ENCODE measurements around the gene SMAP2. TPM values are rescaled to one million over a fixed set of nuclear protein-coding genes. Genes with fewer than 3 reads are reported as not detected.
A peak's percentile ranks its signal among the peaks of the same experiment; 100 is the strongest.

Gene SMAP2
- total RNA-seq, 2 experiments from 2014 or later: 390 to 391 TPM

DNA sequence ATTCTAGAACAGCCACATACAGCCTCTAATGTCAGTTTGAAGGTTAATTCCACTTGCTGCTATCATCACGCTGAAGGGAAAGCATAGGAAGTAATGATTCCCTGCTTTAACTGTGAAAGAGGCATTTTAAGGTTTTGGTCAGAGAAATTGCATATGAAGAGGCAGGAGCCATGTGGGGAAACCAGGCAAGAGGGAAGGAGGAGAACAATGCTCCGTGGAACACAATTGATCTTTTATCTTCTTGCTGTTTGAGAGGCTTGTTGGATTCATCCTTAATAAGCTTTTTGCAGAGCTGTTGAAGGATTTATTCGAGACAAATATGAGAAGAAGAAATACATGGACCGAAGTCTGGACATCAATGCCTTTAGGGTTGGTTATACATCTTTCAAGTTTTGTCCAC lies 35.9 kb downstream of the SMAP2 start:
- Mint-ChIP-seq H3K27me3 (ENCODE audit: low read depth) (no peaks in the 10 kb centered on the region), H3K4me3 (no peak overlapping the region), H3K27ac (peak overlapping the region; percentile 46), H3K4me1 (ENCODE audit: low read depth) (peaks cover 39% of the 10 kb centered on the region), H3K36me3 (ENCODE audit: low read depth) (peaks cover 69% of the 10 kb centered on the region), H3K9me3 (no peaks in the 10 kb centered on the region)
- intact Hi-C loops (cut with micrococcal nuclease): loop anchor here (5.0 kb wide), 1 partner anchor 37 kb away; the partner anchor contains the start of gene SMAP2
- DNase-seq: no peak
- CTCF ChIA-PET: no interaction called here

DNA sequence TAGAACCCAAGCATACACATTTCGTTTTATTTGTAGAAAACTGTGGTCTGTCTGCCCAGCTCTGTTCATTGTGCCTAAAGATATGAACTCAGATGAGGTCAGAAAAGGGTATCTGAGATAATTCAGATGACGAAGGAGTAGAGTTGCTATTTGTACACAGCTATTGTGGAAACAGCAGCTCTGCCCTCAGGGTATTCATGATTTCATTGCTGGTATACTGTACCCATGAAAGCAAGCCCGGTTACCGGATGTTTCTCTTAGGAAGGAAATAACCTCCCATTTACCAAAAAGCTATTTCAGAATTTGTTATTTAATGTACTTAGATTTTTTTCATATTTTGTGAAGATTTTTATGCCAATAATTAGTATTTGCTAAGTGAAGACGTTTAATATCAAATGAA lies 37.8 kb downstream of the SMAP2 start:
- intact Hi-C loops (cut with micrococcal nuclease): no loop called here
- H3K27me3 Mint-ChIP-seq (ENCODE audit: low read depth): no peaks in the 10 kb centered on the region
- DNase-seq: no peak
- peaks cover 77% of the 10 kb centered on the region for H3K36me3 Mint-ChIP-seq (ENCODE audit: low read depth)
- peaks cover 28% of the 10 kb centered on the region for H3K4me1 Mint-ChIP-seq (ENCODE audit: low read depth)
- no peaks in the 10 kb centered on the region for H3K9me3 Mint-ChIP-seq
- CTCF ChIA-PET: interaction anchor here (0.9 to 3.0 kb wide), 5 partner anchors 27 to 267 kb away, joined by 3 to 12 read pairs (median 6); no protein-coding TSS in a partner anchor
- H3K4me3 Mint-ChIP-seq: no peak overlapping the region
- peak overlapping the region; percentile 26 for H3K27ac Mint-ChIP-seq

DNA sequence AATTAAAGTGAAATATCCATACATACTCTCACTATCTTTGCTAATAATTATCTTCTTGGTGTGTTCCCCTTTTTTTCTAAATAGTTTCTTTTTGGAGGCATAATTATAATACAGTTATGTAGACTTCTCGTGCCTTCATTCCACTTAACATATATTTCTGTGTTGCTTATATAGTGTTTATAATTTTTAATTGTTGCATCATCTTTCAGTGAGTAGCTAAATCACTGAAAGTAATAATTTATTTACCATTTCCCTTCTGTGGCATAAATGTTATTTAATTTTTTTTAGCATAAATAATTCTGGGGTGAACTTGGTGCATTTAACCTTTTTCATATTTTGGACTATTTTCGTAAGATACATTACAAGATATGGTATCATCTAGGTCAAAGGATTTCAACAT lies 38.3 kb downstream of the SMAP2 start:
- no peaks in the 10 kb centered on the region for H3K27me3 Mint-ChIP-seq (ENCODE audit: low read depth)
- H3K36me3 Mint-ChIP-seq (ENCODE audit: low read depth): peaks cover 77% of the 10 kb centered on the region
- H3K9me3 Mint-ChIP-seq: no peaks in the 10 kb centered on the region
- H3K4me3 Mint-ChIP-seq: no peak overlapping the region
- peaks cover 25% of the 10 kb centered on the region for H3K4me1 Mint-ChIP-seq (ENCODE audit: low read depth)
- intact Hi-C loops (cut with micrococcal nuclease): no loop called here
- no peak overlapping the region for H3K27ac Mint-ChIP-seq
- CTCF ChIA-PET: interaction anchor here (0.9 to 3.0 kb wide), 4 partner anchors 26 to 268 kb away, joined by 3 to 12 read pairs (median 6); no protein-coding TSS in a partner anchor
- DNase-seq: no peak

DNA sequence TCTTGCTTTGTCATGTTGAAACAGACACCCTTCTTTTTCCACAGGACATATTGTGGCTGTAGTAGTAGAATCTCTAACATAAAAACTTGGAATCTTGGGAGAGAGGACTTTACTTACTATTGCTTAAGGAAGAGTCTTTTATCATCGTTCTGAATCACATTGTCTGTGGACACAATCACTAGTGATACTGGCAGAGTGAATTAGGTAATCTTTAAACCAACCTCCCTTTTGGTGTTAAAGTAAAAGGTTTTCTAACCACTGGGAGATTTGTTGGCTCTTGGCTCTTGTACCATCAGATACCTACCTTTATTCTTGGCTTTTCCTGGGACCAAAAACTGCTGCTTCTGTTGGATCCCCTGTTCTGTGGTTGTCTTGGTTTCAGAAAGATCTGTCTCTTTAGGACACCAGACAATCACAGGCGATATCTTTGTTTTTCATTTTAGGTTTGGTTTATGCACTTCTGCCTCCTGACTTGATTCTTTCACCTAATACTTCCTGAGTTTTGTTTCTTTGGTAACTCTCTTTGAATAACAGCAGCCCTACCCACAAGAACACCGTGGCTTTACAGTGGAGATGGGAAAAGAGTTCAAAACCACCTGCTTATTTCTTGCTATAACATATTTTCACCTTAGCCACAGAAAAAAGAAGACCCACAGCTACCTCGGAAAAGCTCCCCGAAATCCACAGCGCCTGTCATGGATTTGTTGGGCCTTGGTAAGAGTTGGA lies 40.2 kb downstream of the SMAP2 start:
- Mint-ChIP-seq H3K9me3 (no peaks in the 10 kb centered on the region), H3K27me3 (ENCODE audit: low read depth) (no peaks in the 10 kb centered on the region), H3K27ac (peak overlapping the region; percentile 55), H3K36me3 (ENCODE audit: low read depth) (peaks cover 83% of the 10 kb centered on the region), H3K4me3 (no peak overlapping the region), H3K4me1 (ENCODE audit: low read depth) (peaks cover 18% of the 10 kb centered on the region)
- intact Hi-C loops (cut with micrococcal nuclease): no loop called here
- CTCF ChIA-PET: no interaction called here
- DNase-seq: no peak

DNA sequence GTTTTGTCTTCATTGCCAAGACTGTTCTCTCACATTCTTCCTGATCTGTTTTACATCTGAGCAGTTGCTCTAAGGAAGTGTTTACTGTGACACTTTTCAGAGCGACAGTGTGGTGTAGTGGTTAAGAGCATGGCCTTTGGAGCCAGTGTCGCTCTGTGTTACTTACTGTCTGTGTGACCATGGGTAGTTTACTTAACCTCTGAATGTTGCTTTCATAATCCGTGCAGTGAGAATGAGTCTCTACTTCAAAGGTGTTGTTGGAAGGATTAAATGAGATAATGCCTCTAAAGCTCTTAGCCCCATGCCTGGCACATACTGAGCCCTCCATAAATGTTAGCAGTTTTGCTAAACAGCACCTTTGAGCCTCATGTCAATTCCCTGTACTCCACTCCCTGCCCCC lies 40.8 kb downstream of the SMAP2 start:
- Mint-ChIP-seq H3K36me3 (ENCODE audit: low read depth) (peaks cover 81% of the 10 kb centered on the region), H3K27me3 (ENCODE audit: low read depth) (no peaks in the 10 kb centered on the region), H3K4me3 (no peak overlapping the region), H3K27ac (peak overlapping the region; percentile 12), H3K4me1 (ENCODE audit: low read depth) (peaks cover 18% of the 10 kb centered on the region), H3K9me3 (no peaks in the 10 kb centered on the region)
- DNase-seq: no peak
- intact Hi-C loops (cut with micrococcal nuclease): no loop called here
- CTCF ChIA-PET: no interaction called here

DNA sequence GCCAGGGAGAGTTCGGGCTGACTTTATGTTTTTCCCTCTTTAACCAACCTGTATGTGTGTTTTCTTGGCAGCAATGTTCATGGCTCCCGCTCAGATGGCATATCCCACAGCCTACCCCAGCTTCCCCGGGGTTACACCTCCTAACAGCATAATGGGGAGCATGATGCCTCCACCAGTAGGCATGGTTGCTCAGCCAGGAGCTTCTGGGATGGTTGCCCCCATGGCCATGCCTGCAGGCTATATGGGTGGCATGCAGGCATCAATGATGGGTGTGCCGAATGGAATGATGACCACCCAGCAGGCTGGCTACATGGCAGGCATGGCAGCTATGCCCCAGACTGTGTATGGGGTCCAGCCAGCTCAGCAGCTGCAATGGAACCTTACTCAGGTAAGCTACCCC lies 43.2 kb downstream of the SMAP2 start:
- peaks cover 15% of the 10 kb centered on the region for H3K4me1 Mint-ChIP-seq (ENCODE audit: low read depth)
- H3K9me3 Mint-ChIP-seq: no peaks in the 10 kb centered on the region
- intact Hi-C loops (cut with micrococcal nuclease): no loop called here
- CTCF ChIA-PET: interaction anchor here (1.0 to 1.2 kb wide), 2 partner anchors 9 to 11 kb away, joined by 4 read pairs; no protein-coding TSS in a partner anchor
- peaks cover 84% of the 10 kb centered on the region for H3K36me3 Mint-ChIP-seq (ENCODE audit: low read depth)
- peak overlapping the region; percentile 9 for H3K27ac Mint-ChIP-seq
- no peak for DNase-seq
- H3K4me3 Mint-ChIP-seq: no peak overlapping the region
- no peaks in the 10 kb centered on the region for H3K27me3 Mint-ChIP-seq (ENCODE audit: low read depth)

DNA sequence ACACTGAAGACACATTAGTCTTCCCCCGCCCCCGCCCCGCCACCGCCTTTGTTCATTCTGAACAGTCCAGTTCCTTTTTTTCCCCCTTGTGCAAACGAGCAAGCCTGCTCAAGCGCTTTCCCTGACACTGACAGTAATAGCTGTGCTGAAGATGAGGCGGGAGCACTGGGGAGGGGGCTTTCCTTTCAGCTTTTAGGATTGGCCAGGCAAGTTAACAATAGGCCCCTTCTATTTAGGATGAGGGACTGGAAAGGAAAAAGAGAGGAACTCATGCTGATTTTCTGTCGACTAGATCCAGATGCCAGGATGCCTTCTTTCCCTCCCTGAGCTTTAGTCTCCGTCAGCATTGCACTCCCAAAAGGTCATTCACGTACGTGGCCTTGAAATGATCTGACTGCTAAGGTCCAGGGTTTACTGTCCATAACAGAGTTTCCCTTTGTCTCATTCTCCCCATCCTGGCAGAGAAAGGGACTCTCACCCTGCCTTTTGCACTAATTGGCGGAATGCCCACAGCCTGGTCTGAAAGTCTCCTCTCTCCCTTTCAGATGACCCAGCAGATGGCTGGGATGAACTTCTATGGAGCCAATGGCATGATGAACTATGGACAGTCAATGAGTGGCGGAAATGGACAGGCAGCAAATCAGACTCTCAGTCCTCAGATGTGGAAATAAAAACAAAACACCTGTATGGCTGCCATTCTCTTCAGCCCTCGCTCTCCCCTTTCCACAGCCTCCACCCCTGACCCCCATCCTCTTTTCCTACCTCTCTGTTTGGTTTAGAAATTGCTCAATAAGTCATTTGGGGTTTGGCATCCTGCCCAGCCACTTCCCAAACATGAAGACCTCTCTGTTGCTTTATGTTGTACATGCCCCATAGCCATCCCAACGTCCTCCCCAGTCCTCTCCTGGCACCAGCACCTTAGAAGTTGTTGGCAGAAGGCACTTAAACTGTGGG lies 48.2 kb downstream of the SMAP2 start:
- intact Hi-C loops (cut with micrococcal nuclease): no loop called here
- peaks cover 15% of the 10 kb centered on the region for H3K4me1 Mint-ChIP-seq (ENCODE audit: low read depth)
- peak overlapping the region; percentile 59 for H3K27ac Mint-ChIP-seq
- H3K27me3 Mint-ChIP-seq (ENCODE audit: low read depth): no peaks in the 10 kb centered on the region
- CTCF ChIA-PET: interaction anchor here (0.6 to 1.0 kb wide), 3 partner anchors 16 to 297 kb away, joined by 3 to 4 read pairs (median 4); no protein-coding TSS in a partner anchor
- peaks cover 2% of the 10 kb centered on the region for H3K9me3 Mint-ChIP-seq
- peaks cover 80% of the 10 kb centered on the region for H3K36me3 Mint-ChIP-seq (ENCODE audit: low read depth)
- H3K4me3 Mint-ChIP-seq: no peak overlapping the region
- no peak for DNase-seq

DNA sequence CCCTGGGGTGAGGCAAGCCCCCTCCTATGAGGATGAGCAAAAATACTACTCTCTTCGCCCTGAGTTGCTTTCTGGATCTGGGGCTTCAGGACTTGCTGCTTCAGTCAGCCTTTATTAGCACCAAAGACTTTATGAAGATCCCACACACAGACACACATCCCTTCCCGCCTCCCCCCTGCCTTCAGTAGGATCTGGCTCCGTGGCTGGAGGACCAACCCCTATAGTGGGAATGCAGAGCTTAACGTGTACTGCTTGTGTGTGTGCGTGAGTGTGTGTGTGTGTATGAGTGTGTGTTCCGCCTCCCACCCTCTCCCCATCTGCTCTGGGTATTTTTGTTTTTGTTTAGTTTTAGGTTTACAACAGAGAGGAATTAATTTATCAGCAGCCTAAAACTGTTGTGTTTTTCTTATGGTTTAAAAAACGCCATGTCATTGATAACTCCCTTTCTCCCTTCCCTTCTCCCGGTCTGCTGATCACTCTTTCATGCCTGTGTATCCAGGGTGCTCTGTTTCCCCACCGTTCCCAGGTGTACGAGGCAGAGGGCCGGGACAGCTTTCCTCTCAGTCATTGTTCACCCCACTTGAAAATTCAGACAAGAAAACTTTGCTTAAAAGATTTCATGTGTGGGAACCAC lies 49.2 kb downstream of the SMAP2 start:
- Mint-ChIP-seq H3K9me3 (peaks cover 2% of the 10 kb centered on the region), H3K36me3 (ENCODE audit: low read depth) (peaks cover 70% of the 10 kb centered on the region), H3K4me1 (ENCODE audit: low read depth) (peaks cover 13% of the 10 kb centered on the region), H3K4me3 (no peak overlapping the region), H3K27me3 (ENCODE audit: low read depth) (no peaks in the 10 kb centered on the region), H3K27ac (peak overlapping the region; percentile 53)
- no peak for DNase-seq
- CTCF ChIA-PET: interaction anchor here (0.6 kb wide), 1 partner anchor 85 kb away, joined by 3 read pairs; no protein-coding TSS in a partner anchor
- intact Hi-C loops (cut with micrococcal nuclease): no loop called here

DNA sequence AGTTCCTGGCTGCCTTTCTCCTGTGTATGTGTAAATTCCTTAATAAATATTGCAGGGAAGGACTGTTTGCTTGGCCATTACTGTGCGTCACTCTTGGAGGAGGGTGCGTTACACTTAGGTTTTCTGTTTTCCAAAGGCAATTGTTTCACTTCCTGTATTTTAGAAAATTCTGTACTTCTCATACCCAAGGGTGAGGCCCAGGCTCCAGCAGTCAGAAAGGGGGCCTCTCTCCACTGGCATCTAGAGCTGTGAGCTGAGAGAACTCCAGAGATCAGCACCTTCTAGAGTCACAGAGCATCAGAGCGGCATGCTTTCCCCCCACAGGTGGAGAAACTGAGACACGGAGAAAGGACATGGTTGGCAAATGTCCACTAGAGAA lies 49.7 kb downstream of the SMAP2 start:
- CTCF ChIA-PET: interaction anchor here (1.2 to 2.3 kb wide), 2 partner anchors 16 to 24 kb away, joined by 4 to 7 read pairs; no protein-coding TSS in a partner anchor

DNA sequence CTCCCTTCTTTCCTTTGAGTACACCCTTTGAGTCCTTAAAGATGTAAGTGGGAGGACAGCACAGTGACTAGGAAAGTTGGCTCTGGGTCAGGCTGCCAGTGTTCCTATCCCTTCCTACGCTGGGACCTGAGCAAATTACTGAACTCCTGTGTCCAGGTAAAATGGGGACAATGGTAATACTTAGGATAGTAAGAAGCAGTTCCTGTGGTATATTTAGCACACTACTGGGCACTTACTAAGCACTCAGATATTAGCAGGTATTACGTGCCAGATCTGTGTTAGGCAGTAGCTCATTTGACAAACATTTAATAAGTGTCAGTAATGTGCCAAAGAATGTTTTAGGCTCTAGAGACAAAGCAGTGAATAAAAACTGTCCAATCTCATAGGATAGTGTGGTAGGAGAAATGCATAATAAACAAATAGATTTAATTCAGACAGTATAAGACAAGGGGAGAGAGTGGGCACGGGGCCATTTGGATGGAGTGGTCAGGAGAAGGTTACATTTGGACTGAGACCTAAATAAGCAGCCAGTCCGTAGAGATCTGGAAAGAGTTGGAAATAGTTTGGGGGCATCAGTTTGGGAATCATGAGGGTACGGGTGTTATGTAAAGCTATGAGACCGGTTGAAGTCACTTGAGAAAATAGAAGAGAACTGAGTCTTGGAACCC lies 50.6 kb downstream of the SMAP2 start:
- no peaks in the 10 kb centered on the region for H3K27me3 Mint-ChIP-seq (ENCODE audit: low read depth)
- CTCF ChIA-PET: interaction anchor here (0.5 to 2.3 kb wide), 5 partner anchors 10 to 108 kb away, joined by 3 to 7 read pairs (median 4); partner anchors contain the start of gene ZNF684
- peaks cover 59% of the 10 kb centered on the region for H3K36me3 Mint-ChIP-seq (ENCODE audit: low read depth)
- H3K4me3 Mint-ChIP-seq: no peak overlapping the region
- H3K27ac Mint-ChIP-seq: peak overlapping the region; percentile 68
- no peak for DNase-seq
- peaks cover 2% of the 10 kb centered on the region for H3K9me3 Mint-ChIP-seq
- peaks cover 11% of the 10 kb centered on the region for H3K4me1 Mint-ChIP-seq (ENCODE audit: low read depth)
- intact Hi-C loops (cut with micrococcal nuclease): no loop called here

More for the DNA sequence above, 49.7 kb downstream of the SMAP2 start:
- Mint-ChIP-seq H3K9me3 (peaks cover 2% of the 10 kb centered on the region), H3K27me3 (ENCODE audit: low read depth) (no peaks in the 10 kb centered on the region), H3K27ac (peak overlapping the region; percentile 68), H3K4me3 (no peak overlapping the region), H3K4me1 (ENCODE audit: low read depth) (peaks cover 13% of the 10 kb centered on the region), H3K36me3 (ENCODE audit: low read depth) (peaks cover 66% of the 10 kb centered on the region)
- DNase-seq: no peak
- intact Hi-C loops (cut with micrococcal nuclease): no loop called here

DNA sequence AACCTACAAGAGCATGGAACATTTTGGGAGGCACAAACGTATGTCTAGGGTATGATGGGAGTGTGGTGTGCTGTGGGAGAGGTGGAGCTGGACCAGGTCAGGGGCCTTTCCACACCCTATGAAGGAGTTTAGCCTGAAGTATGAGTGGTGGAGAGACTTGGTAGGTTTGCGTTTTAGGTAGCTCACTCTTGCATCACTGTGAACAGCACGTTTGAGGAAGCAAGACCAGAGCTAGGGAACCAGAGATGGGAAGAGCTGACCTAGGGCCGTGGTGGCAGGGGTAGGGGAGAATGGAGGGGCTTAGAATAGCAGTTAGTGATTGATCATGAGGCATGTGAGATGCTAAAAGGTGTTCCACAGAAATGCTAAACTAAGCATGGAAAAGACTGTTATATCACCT lies 51.7 kb downstream of the SMAP2 start:
- H3K9me3 Mint-ChIP-seq: peaks cover 2% of the 10 kb centered on the region
- H3K27ac Mint-ChIP-seq: no peak overlapping the region
- intact Hi-C loops (cut with micrococcal nuclease): no loop called here
- H3K4me3 Mint-ChIP-seq: no peak overlapping the region
- peaks cover 51% of the 10 kb centered on the region for H3K36me3 Mint-ChIP-seq (ENCODE audit: low read depth)
- no peak for DNase-seq
- peaks cover 11% of the 10 kb centered on the region for H3K4me1 Mint-ChIP-seq (ENCODE audit: low read depth)
- H3K27me3 Mint-ChIP-seq (ENCODE audit: low read depth): no peaks in the 10 kb centered on the region
- CTCF ChIA-PET: interaction anchor here (1.1 to 2.3 kb wide), 4 partner anchors 8 to 272 kb away, joined by 4 to 8 read pairs (median 6); partner anchors contain the start of gene ZNF684

Measured in activated naive CD4-positive, alpha-beta T cell treated with anti-CD3 and anti-CD28 coated beads for 36 hours (primary cell).